H9 (cell line): ENCODE measurements around the gene CD180. TPM values are rescaled to one million over a fixed set of nuclear protein-coding genes. Genes with fewer than 3 reads are reported as not detected.

Experiments
- DNase-seq: peaks from one replicate; pipeline ENCODE4 v3.0.0-alpha.2; 2017
- H2AFZ ChIP-seq: one replicate; pipeline ENCODE4 v1.6.1; 2013; ENCODE audit warnings: mild to moderate bottlenecking, low read length, control low read depth, moderate library complexity
- H2AK5ac ChIP-seq: 2 replicates; pipeline ENCODE4 v1.6.1; 2013; ENCODE audit warnings: low read length, control low read depth, mixed read lengths; ENCODE audit not compliant: insufficient read length
- H2BK120ac ChIP-seq: one replicate; pipeline ENCODE4 v1.6.1; 2013; ENCODE audit warnings: low read depth, mild to moderate bottlenecking, low read length, control low read depth, inconsistent platforms; ENCODE audit not compliant: poor library complexity, severe bottlenecking
- H2BK12ac ChIP-seq: 2 replicates; pipeline ENCODE4 v1.6.1; 2013; ENCODE audit warnings: low read length, control low read depth, mixed read lengths, low read depth; ENCODE audit not compliant: insufficient read length
- H2BK15ac ChIP-seq: 2 replicates; pipeline ENCODE4 v1.6.1; 2013; ENCODE audit warnings: low read depth, low read length, control low read depth
- H2BK20ac ChIP-seq: one replicate; pipeline ENCODE4 v1.6.1; 2013; ENCODE audit warnings: low read depth, mild to moderate bottlenecking, low read length, control low read depth, inconsistent platforms; ENCODE audit not compliant: poor library complexity, severe bottlenecking
- H2BK5ac ChIP-seq: 2 replicates; pipeline ENCODE4 v1.6.1; 2013; ENCODE audit warnings: low read length, control low read depth, mixed read lengths; ENCODE audit not compliant: insufficient read length
- H3K14ac ChIP-seq: 2 replicates; pipeline ENCODE4 v1.6.1; 2013; ENCODE audit warnings: low read length, control low read depth; ENCODE audit not compliant: insufficient read depth
- H3K18ac ChIP-seq: 2 replicates; pipeline ENCODE4 v1.6.1; 2013; ENCODE audit warnings: low read depth, mild to moderate bottlenecking, mixed read lengths, low read length, control low read depth; ENCODE audit not compliant: insufficient read length
- H3K23ac ChIP-seq: 2 replicates; pipeline ENCODE4 v1.6.1; 2013; ENCODE audit warnings: low read length, control low read depth, mixed read lengths, low read depth; ENCODE audit not compliant: insufficient read length
- H3K23me2 ChIP-seq: 2 replicates; pipeline ENCODE4 v1.6.1; 2013; ENCODE audit warnings: low read depth, mild to moderate bottlenecking, mixed read lengths, low read length, control low read depth; ENCODE audit not compliant: insufficient read length, poor library complexity, severe bottlenecking
- H3K27ac ChIP-seq: 2 replicates; pipeline ENCODE4 v1.5.1; 2013; ENCODE audit warnings: low read length, control low read depth, mixed read lengths, low read depth; ENCODE audit not compliant: insufficient read length
- H3K27me3 ChIP-seq: 2 replicates; pipeline ENCODE4 v1.6.1; 2013; ENCODE audit warnings: low read length, control low read depth, inconsistent platforms; ENCODE audit not compliant: insufficient read depth
- H3K4ac ChIP-seq: 2 replicates; pipeline ENCODE4 v1.6.1; 2013; ENCODE audit warnings: low read depth, mild to moderate bottlenecking, control low read depth, inconsistent platforms, low read length, moderate library complexity
- H3K4me1 ChIP-seq: 2 replicates; pipeline ENCODE4 v1.6.1; 2013; ENCODE audit warnings: low read length, control low read depth, inconsistent platforms; ENCODE audit not compliant: insufficient read depth
- H3K4me2 ChIP-seq: 2 replicates; pipeline ENCODE4 v1.6.1; 2013; ENCODE audit warnings: low read length, control low read depth, mixed read lengths; ENCODE audit not compliant: insufficient read length, insufficient read depth
- H3K56ac ChIP-seq: 2 replicates; pipeline ENCODE4 v1.6.1; 2013; ENCODE audit warnings: low read depth, mild to moderate bottlenecking, mixed read lengths, low read length, control low read depth; ENCODE audit not compliant: insufficient read length
- H3K79me1 ChIP-seq: 2 replicates; pipeline ENCODE4 v1.6.1; 2013; ENCODE audit warnings: low read depth, mild to moderate bottlenecking, moderate library complexity, low read length, control low read depth, inconsistent platforms; ENCODE audit not compliant: insufficient read depth, poor library complexity, severe bottlenecking
- H3K79me2 ChIP-seq: 2 replicates; pipeline ENCODE4 v1.6.1; 2013; ENCODE audit warnings: low read length, control low read depth, inconsistent platforms; ENCODE audit not compliant: insufficient read depth
- H3K9ac ChIP-seq: 2 replicates; pipeline ENCODE4 v1.6.1; 2013; ENCODE audit warnings: low read length, control low read depth, mixed read lengths; ENCODE audit not compliant: insufficient read length; ENCODE audit errors: extremely low read depth
- H3K9me3 ChIP-seq: one replicate; pipeline ENCODE4 v1.6.1; 2013; ENCODE audit warnings: low read depth, low read length, inconsistent platforms; ENCODE audit not compliant: control insufficient read depth
- H3T11ph ChIP-seq: one replicate; pipeline ENCODE4 v1.6.1; 2013; ENCODE audit warnings: mild to moderate bottlenecking, low read length, control low read depth, inconsistent platforms
- H4K20me1 ChIP-seq: one replicate; pipeline ENCODE4 v1.6.1; 2013; ENCODE audit not compliant: control insufficient read depth, insufficient read length, insufficient read depth
- H4K5ac ChIP-seq: 2 replicates; pipeline ENCODE4 v1.6.1; 2013; ENCODE audit warnings: low read depth, mild to moderate bottlenecking, mixed read lengths, low read length, control low read depth; ENCODE audit not compliant: insufficient read length
- H4K8ac ChIP-seq: replicated peaks from 2 replicates; pipeline ENCODE4 v1.6.1; 2013; ENCODE audit warnings: low read length, control low read depth, mixed read lengths, low read depth; ENCODE audit not compliant: insufficient read length
- H4K91ac ChIP-seq: 2 replicates; pipeline ENCODE4 v1.6.1; 2013; ENCODE audit warnings: low read depth, mild to moderate bottlenecking, moderate library complexity, mixed read lengths, low read length, control low read depth; ENCODE audit not compliant: insufficient read length
- H3K27ac Mint-ChIP-seq, 3 experiments: 2 replicates in 2 of 3; 3 replicates in 1 of 3; pipeline ENCODE4 v1.8.0; 2020 to 2021; ENCODE audit warnings: mixed read lengths in 3 of 3, mild to moderate bottlenecking in 1 of 3, moderate library complexity in 1 of 3
- H3K27me3 Mint-ChIP-seq: 2 replicates; pipeline ENCODE4 v1.8.0; 2021; ENCODE audit warnings: low read depth, mild to moderate bottlenecking, moderate library complexity, mixed read lengths
- H3K36me3 Mint-ChIP-seq, 3 experiments: 2 replicates in 2 of 3; 3 replicates in 1 of 3; pipeline ENCODE4 v1.8.0; 2020 to 2021; ENCODE audit warnings: low read depth in 3 of 3, mixed read lengths in 3 of 3; ENCODE audit not compliant: insufficient read depth in 1 of 3
- H3K4me1 Mint-ChIP-seq, 2 experiments: 2 replicates each; pipeline ENCODE4 v1.8.0; 2020; ENCODE audit warnings: mixed read lengths in 2 of 2
- H3K4me3 Mint-ChIP-seq, 2 experiments: 2 replicates in 1 of 2; 3 replicates in 1 of 2; pipeline ENCODE4 v1.8.0; 2020 to 2021; ENCODE audit warnings: mild to moderate bottlenecking in 2 of 2, mixed read lengths in 2 of 2, moderate library complexity in 1 of 2
- H3K9me3 Mint-ChIP-seq, 2 experiments: 2 replicates in 1 of 2; 3 replicates in 1 of 2; pipeline ENCODE4 v1.8.0; 2020; ENCODE audit warnings: mild to moderate bottlenecking in 2 of 2, mixed read lengths in 2 of 2, moderate library complexity in 1 of 2
- CTCF ChIP-seq: fragments of 200-600 bp; sonication (generic); conservative IDR thresholded peaks from 3 replicates; pipeline ENCODE4 v1.8.0; 2021; ENCODE audit warnings: antibody characterized with exemption, mild to moderate bottlenecking
- WGBS: extraction: QIAGEN DNeasy Blood & Tissue Kit; methylation state at CpG from one replicate; pipeline ENCODE4 v1.1.7; 2013; ENCODE audit warnings: missing lambda C conversion rate, low lambda C conversion rate, mixed read lengths; ENCODE audit not compliant: insufficient read length; ENCODE audit errors: extremely low coverage; 5-methylcytosine and 5-hydroxymethylcytosine counted together
- total RNA-seq: library from RNA; stranded (reverse); gene quantifications from 2 replicates; pipeline ENCODE4 v1.2.1, GENCODE V29; 2021

The CD180 gene
- total RNA-seq, 1 experiment from 2014 or later: not detected

- Histone ChIP-seq H2BK15ac (no peak overlapping the region), H2BK5ac (no peak overlapping the region), H3K4me1 (no peaks in the 10 kb centered on the region), H4K20me1 (no peaks in the 10 kb centered on the region), H3K18ac (no peak overlapping the region), H3K9me3 (no peaks in the 10 kb centered on the region), H3K27ac (no peak overlapping the region), H3K23me2 (no peaks in the 10 kb centered on the region), H4K8ac (no peak overlapping the region), H3T11ph (no peak overlapping the region), H3K27me3 (no peaks in the 10 kb centered on the region), H3K4ac (no peak overlapping the region), H2AK5ac (no peak overlapping the region), H2BK20ac (no peak overlapping the region), H4K91ac (no peak overlapping the region), H2BK120ac (no peak overlapping the region), H4K5ac (no peak overlapping the region), H3K79me2 (no peaks in the 10 kb centered on the region), H3K9ac (no peak overlapping the region), H2AFZ (no peak overlapping the region), H3K79me1 (no peaks in the 10 kb centered on the region), H3K4me2 (no peak overlapping the region), H3K14ac (no peak overlapping the region), H3K23ac (no peak overlapping the region), H3K56ac (no peak overlapping the region), H2BK12ac (no peak overlapping the region)
- Mint-ChIP-seq H3K27me3 (peaks cover 2% of the 10 kb centered on the region), H3K9me3 (no peaks in the 10 kb centered on the region), H3K36me3 (no peaks in the 10 kb centered on the region), H3K4me3 (no peak overlapping the region), H3K27ac (no peak overlapping the region), H3K4me1 (no peaks in the 10 kb centered on the region; a peak in 1 of 4 replicates)
- no peak for TF ChIP-seq CTCF
- no peak for DNase-seq
- WGBS: no CpG with 5 or more reads among the region's 2 CpGs
Measured at GRCh38 chr5:67211926-67212325, 15.3 kb upstream of the CD180 start.
